ENCODE results near the gene STIM2. TPM values are rescaled to one million over a fixed set of nuclear protein-coding genes. Genes with fewer than 3 reads are reported as not detected.
"Not testable (repeated sequence)": the region's sequence is repeated elsewhere in the genome, so short reads cannot be mapped to it uniquely, and the experiment has no call there.

Gene STIM2
- total and polyA plus RNA-seq, 2 donors, result 41.2 to 43.3 TPM

GRCh38 chr4:26894881-26895280 lies 34.2 kb downstream of the STIM2 start:
- WGBS, result 98% methylated on average over 7 of the region's 7 CpGs
- not testable (repeated sequence) for H3K4me3 ChIP-seq (ENCODE audit: low read length in 2 of 2); H3K9me3 ChIP-seq (ENCODE audit: control insufficient read depth in 2 of 2, insufficient read depth in 1 of 2, low read length in 1 of 2); H3K36me3 ChIP-seq (ENCODE audit: control insufficient read depth in 2 of 2, insufficient read depth in 2 of 2, low read length in 1 of 2); H3K27ac ChIP-seq (ENCODE audit: low read depth in 1 of 2, low read length in 1 of 2); H3K27me3 ChIP-seq (ENCODE audit: control insufficient read depth in 2 of 2, insufficient read depth in 1 of 2, low read length in 1 of 2); H3K4me1 ChIP-seq (ENCODE audit: control insufficient read depth in 2 of 2, insufficient read depth in 2 of 2, low read length in 2 of 2); DNase-seq (ENCODE audit: low read depth in 6 of 9, low spot score in 9 of 9)

- Histone ChIP-seq H3K27me3 (ENCODE audit: control insufficient read depth in 2 of 2, insufficient read depth in 1 of 2, low read length in 1 of 2) (no peaks in the 10 kb centered on the region), H3K4me3 (ENCODE audit: low read length in 2 of 2) (no peak overlapping the region), H3K9me3 (ENCODE audit: control insufficient read depth in 2 of 2, insufficient read depth in 1 of 2, low read length in 1 of 2) (no peaks in the 10 kb centered on the region), H3K4me1 (ENCODE audit: control insufficient read depth in 2 of 2, insufficient read depth in 2 of 2, low read length in 2 of 2) (no peaks in the 10 kb centered on the region), H3K27ac (ENCODE audit: low read depth in 1 of 2, low read length in 1 of 2) (no peak overlapping the region), H3K36me3 (ENCODE audit: control insufficient read depth in 2 of 2, insufficient read depth in 2 of 2, low read length in 1 of 2) (no peaks in the 10 kb centered on the region)
- WGBS, result 97% methylated on average over 2 of the region's 2 CpGs
- no peak for DNase-seq (ENCODE audit: low read depth in 6 of 9, low spot score in 9 of 9)
These were observed 36.0 kb downstream of the STIM2 start for GRCh38 chr4:26896636-26897035.

- Histone ChIP-seq H3K27me3 (ENCODE audit: control insufficient read depth in 2 of 2, insufficient read depth in 1 of 2, low read length in 1 of 2) (no peaks in the 10 kb centered on the region), H3K27ac (ENCODE audit: low read depth in 1 of 2, low read length in 1 of 2) (no peak overlapping the region), H3K4me1 (ENCODE audit: control insufficient read depth in 2 of 2, insufficient read depth in 2 of 2, low read length in 2 of 2) (no peaks in the 10 kb centered on the region), H3K36me3 (ENCODE audit: control insufficient read depth in 2 of 2, insufficient read depth in 2 of 2, low read length in 1 of 2) (no peaks in the 10 kb centered on the region), H3K4me3 (ENCODE audit: low read length in 2 of 2) (no peak overlapping the region), H3K9me3 (ENCODE audit: control insufficient read depth in 2 of 2, insufficient read depth in 1 of 2, low read length in 1 of 2) (no peaks in the 10 kb centered on the region)
- no peak for DNase-seq (ENCODE audit: low read depth in 6 of 9, low spot score in 9 of 9)
- 67% methylated on average over 3 of the region's 3 CpGs for WGBS
These were observed 39.4 kb downstream of the STIM2 start for GRCh38 chr4:26899991-26900390.

GRCh38 chr4:26900765-26901164 lies 40.1 kb downstream of the STIM2 start:
- Histone ChIP-seq H3K27ac (ENCODE audit: low read depth in 1 of 2, low read length in 1 of 2) (no peak overlapping the region), H3K36me3 (ENCODE audit: control insufficient read depth in 2 of 2, insufficient read depth in 2 of 2, low read length in 1 of 2) (no peaks in the 10 kb centered on the region), H3K4me3 (ENCODE audit: low read length in 2 of 2) (no peak overlapping the region), H3K4me1 (ENCODE audit: control insufficient read depth in 2 of 2, insufficient read depth in 2 of 2, low read length in 2 of 2) (no peaks in the 10 kb centered on the region), H3K27me3 (ENCODE audit: control insufficient read depth in 2 of 2, insufficient read depth in 1 of 2, low read length in 1 of 2) (no peaks in the 10 kb centered on the region), H3K9me3 (ENCODE audit: control insufficient read depth in 2 of 2, insufficient read depth in 1 of 2, low read length in 1 of 2) (no peaks in the 10 kb centered on the region)
- WGBS, result 87% methylated on average over 2 of the region's 2 CpGs
- DNase-seq (ENCODE audit: low read depth in 6 of 9, low spot score in 9 of 9), result no peak

GRCh38 chr4:26905172-26905571 lies 44.5 kb downstream of the STIM2 start:
- no peaks in the 10 kb centered on the region for H3K27me3 ChIP-seq (ENCODE audit: control insufficient read depth in 2 of 2, insufficient read depth in 1 of 2, low read length in 1 of 2)
- H3K4me1 ChIP-seq (ENCODE audit: control insufficient read depth in 2 of 2, insufficient read depth in 2 of 2, low read length in 2 of 2), result no peaks in the 10 kb centered on the region
- DNase-seq (ENCODE audit: low read depth in 6 of 9, low spot score in 9 of 9), result no peak
- no peaks in the 10 kb centered on the region for H3K36me3 ChIP-seq (ENCODE audit: control insufficient read depth in 2 of 2, insufficient read depth in 2 of 2, low read length in 1 of 2)
- H3K4me3 ChIP-seq (ENCODE audit: low read length in 2 of 2), result no peak overlapping the region
- H3K27ac ChIP-seq (ENCODE audit: low read depth in 1 of 2, low read length in 1 of 2), result no peak overlapping the region
- WGBS, result 93% methylated on average over 2 of the region's 2 CpGs
- no peaks in the 10 kb centered on the region for H3K9me3 ChIP-seq (ENCODE audit: control insufficient read depth in 2 of 2, insufficient read depth in 1 of 2, low read length in 1 of 2)

- WGBS, result 93% methylated on average over 7 of the region's 7 CpGs
These were observed 47.3 kb downstream of the STIM2 start for GRCh38 chr4:26907731-26908599.

GRCh38 chr4:26909369-26909768 lies 48.7 kb downstream of the STIM2 start:
- H3K4me1 ChIP-seq (ENCODE audit: control insufficient read depth in 2 of 2, insufficient read depth in 2 of 2, low read length in 2 of 2), result no peaks in the 10 kb centered on the region

More at GRCh38 chr4:26907731-26908599, 47.3 kb downstream of the STIM2 start:
- Histone ChIP-seq H3K4me1 (ENCODE audit: control insufficient read depth in 2 of 2, insufficient read depth in 2 of 2, low read length in 2 of 2) (no peaks in the 10 kb centered on the region), H3K9me3 (ENCODE audit: control insufficient read depth in 2 of 2, insufficient read depth in 1 of 2, low read length in 1 of 2) (no peaks in the 10 kb centered on the region), H3K4me3 (ENCODE audit: low read length in 2 of 2) (no peak overlapping the region), H3K36me3 (ENCODE audit: control insufficient read depth in 2 of 2, insufficient read depth in 2 of 2, low read length in 1 of 2) (no peaks in the 10 kb centered on the region), H3K27ac (ENCODE audit: low read depth in 1 of 2, low read length in 1 of 2) (peak overlapping the region in 1 of 2 donors; percentile 38), H3K27me3 (ENCODE audit: control insufficient read depth in 2 of 2, insufficient read depth in 1 of 2, low read length in 1 of 2) (no peaks in the 10 kb centered on the region)
- no peak for DNase-seq (ENCODE audit: low read depth in 6 of 9, low spot score in 9 of 9)

GRCh38 chr4:26911254-26911653 lies 50.6 kb downstream of the STIM2 start:
- Histone ChIP-seq H3K4me3 (ENCODE audit: low read length in 2 of 2) (no peak overlapping the region), H3K36me3 (ENCODE audit: control insufficient read depth in 2 of 2, insufficient read depth in 2 of 2, low read length in 1 of 2) (no peaks in the 10 kb centered on the region), H3K4me1 (ENCODE audit: control insufficient read depth in 2 of 2, insufficient read depth in 2 of 2, low read length in 2 of 2) (no peaks in the 10 kb centered on the region), H3K27me3 (ENCODE audit: control insufficient read depth in 2 of 2, insufficient read depth in 1 of 2, low read length in 1 of 2) (no peaks in the 10 kb centered on the region), H3K9me3 (ENCODE audit: control insufficient read depth in 2 of 2, insufficient read depth in 1 of 2, low read length in 1 of 2) (no peaks in the 10 kb centered on the region), H3K27ac (ENCODE audit: low read depth in 1 of 2, low read length in 1 of 2) (no peak overlapping the region)
- DNase-seq (ENCODE audit: low read depth in 6 of 9, low spot score in 9 of 9), result no peak

More at GRCh38 chr4:26909369-26909768, 48.7 kb downstream of the STIM2 start:
- Histone ChIP-seq H3K36me3 (ENCODE audit: control insufficient read depth in 2 of 2, insufficient read depth in 2 of 2, low read length in 1 of 2) (no peaks in the 10 kb centered on the region), H3K4me3 (ENCODE audit: low read length in 2 of 2) (no peak overlapping the region), H3K27ac (ENCODE audit: low read depth in 1 of 2, low read length in 1 of 2) (no peak overlapping the region), H3K27me3 (ENCODE audit: control insufficient read depth in 2 of 2, insufficient read depth in 1 of 2, low read length in 1 of 2) (no peaks in the 10 kb centered on the region), H3K9me3 (ENCODE audit: control insufficient read depth in 2 of 2, insufficient read depth in 1 of 2, low read length in 1 of 2) (no peaks in the 10 kb centered on the region)
- DNase-seq (ENCODE audit: low read depth in 6 of 9, low spot score in 9 of 9), result no peak
- 97% methylated on average over 5 of the region's 5 CpGs for WGBS

- Histone ChIP-seq H3K4me1 (ENCODE audit: control insufficient read depth in 2 of 2, insufficient read depth in 2 of 2, low read length in 2 of 2) (no peaks in the 10 kb centered on the region), H3K27me3 (ENCODE audit: control insufficient read depth in 2 of 2, insufficient read depth in 1 of 2, low read length in 1 of 2) (no peaks in the 10 kb centered on the region), H3K36me3 (ENCODE audit: control insufficient read depth in 2 of 2, insufficient read depth in 2 of 2, low read length in 1 of 2) (no peaks in the 10 kb centered on the region), H3K4me3 (ENCODE audit: low read length in 2 of 2) (no peak overlapping the region), H3K9me3 (ENCODE audit: control insufficient read depth in 2 of 2, insufficient read depth in 1 of 2, low read length in 1 of 2) (no peaks in the 10 kb centered on the region), H3K27ac (ENCODE audit: low read depth in 1 of 2, low read length in 1 of 2) (no peak overlapping the region)
- no peak for DNase-seq (ENCODE audit: low read depth in 6 of 9, low spot score in 9 of 9)
- 98% methylated on average over 6 of the region's 6 CpGs for whole genome bisulfite sequencing
These were observed 51.4 kb downstream of the STIM2 start for GRCh38 chr4:26912069-26912468.
